HUES64 (cell line): ENCODE data around the gene TCEAL9. TPM values are rescaled to one million over a fixed set of nuclear protein-coding genes. Genes with fewer than 3 reads are reported as not detected.

Experiments
- H3K27ac ChIP-seq: 2 replicates; pipeline ENCODE4 v1.7.0; 2013; ENCODE audit warnings: low read depth, low read length, inconsistent platforms
- H3K27me3 ChIP-seq: 2 replicates; pipeline ENCODE4 v1.6.1; 2013; ENCODE audit warnings: mild to moderate bottlenecking, low read length; ENCODE audit not compliant: insufficient read depth
- H3K36me3 ChIP-seq: 2 replicates; pipeline ENCODE4 v1.6.1; 2013; ENCODE audit warnings: mild to moderate bottlenecking, low read length; ENCODE audit not compliant: insufficient read depth
- H3K4me1 ChIP-seq: 2 replicates; pipeline ENCODE4 v1.6.1; 2013; ENCODE audit warnings: mild to moderate bottlenecking, low read length, moderate library complexity; ENCODE audit not compliant: insufficient read depth
- H3K4me3 ChIP-seq: 2 replicates; pipeline ENCODE4 v1.5.1; 2013; ENCODE audit warnings: mild to moderate bottlenecking, low read length, moderate library complexity
- H3K9ac ChIP-seq: 2 replicates; pipeline ENCODE4 v1.6.1; 2013; ENCODE audit warnings: mild to moderate bottlenecking, low read depth, low read length
- H3K9me3 ChIP-seq: 2 replicates; pipeline ENCODE4 v1.6.1; 2013; ENCODE audit warnings: low read depth, low read length; ENCODE audit not compliant: insufficient read depth
- WGBS: fragments of 150-250, 120-280 bp; methylation state at CpG from one replicate; pipeline ENCODE4 v1.1.7; 2013; ENCODE audit warnings: missing lambda C conversion rate; 5-methylcytosine and 5-hydroxymethylcytosine counted together
- polyA plus RNA-seq, 2 experiments: library from polyadenylated mRNA; stranded (reverse); fragments of 50-300 nt; gene quantifications; one replicate each; pipeline ENCODE4 v1.2.3, GENCODE V29; 2013

TCEAL9 gene, protein sequence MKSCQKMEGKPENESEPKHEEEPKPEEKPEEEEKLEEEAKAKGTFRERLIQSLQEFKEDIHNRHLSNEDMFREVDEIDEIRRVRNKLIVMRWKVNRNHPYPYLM
- polyA plus RNA-seq (2013, experiment 1 of 2): 66.1 TPM
- polyA plus RNA-seq (2013, experiment 2 of 2): 99.9 TPM

DNA sequence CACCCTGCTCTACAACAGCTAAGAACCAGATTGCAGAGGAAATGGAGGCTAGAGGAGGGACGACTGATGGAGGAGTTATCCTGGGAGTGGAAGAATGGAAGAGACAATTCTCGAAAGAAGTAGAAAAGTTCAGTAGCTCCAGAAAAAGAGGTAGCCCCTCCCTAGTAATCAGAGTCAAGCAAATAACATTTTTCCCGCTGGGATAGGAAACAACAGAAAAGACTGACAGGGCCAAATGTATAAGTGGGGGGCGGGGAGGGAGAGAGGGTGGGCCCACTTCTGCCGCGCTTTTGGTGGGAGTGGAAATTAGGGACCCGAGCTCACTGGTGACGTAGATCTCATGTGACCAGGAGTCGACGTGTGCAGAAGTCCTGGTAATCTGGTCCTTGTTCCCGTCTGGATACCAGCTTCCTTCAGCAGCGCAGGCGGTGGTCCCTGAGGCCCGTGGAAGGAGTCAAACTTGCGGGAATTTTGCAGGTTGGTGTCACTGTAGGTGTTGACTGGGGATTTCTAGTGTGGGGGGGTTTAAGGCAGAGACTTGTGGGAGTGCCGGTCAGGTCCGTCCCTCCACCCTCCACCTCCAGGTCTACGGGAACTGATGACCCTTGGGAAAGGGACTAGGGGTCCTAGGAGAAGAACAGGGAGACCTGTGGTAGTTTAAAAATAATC is at the start of gene TCEAL9:
TCEAL9 (plus strand) TSS at position 377 of the 669 bp plus-strand sequence. CDS start 1,179 bp downstream, outside the sequence.
- Histone ChIP-seq H3K27ac (peak within 1 kb of the TSS; percentile 75), H3K4me3 (peak within 1 kb of the TSS; percentile 93)

GRCh38 chrX:103309860-103310554 is 46.3 kb upstream of the TCEAL9 start:
- Histone ChIP-seq H3K9me3 (no peaks in the 10 kb centered on the region), H3K4me1 (no peaks in the 10 kb centered on the region), H3K27ac (no peak overlapping the region; the same call in 1 of the 2 replicates), H3K4me3 (peak overlapping the region; percentile 85), H3K27me3 (no peaks in the 10 kb centered on the region), H3K36me3 (no peaks in the 10 kb centered on the region), H3K9ac (peak overlapping the region; percentile 76)
- WGBS: 18% methylated on average over 24 of the region's 32 CpGs

More for the DNA sequence above, at the start of gene TCEAL9:
- no peaks in the 10 kb centered on the region for H3K9me3 ChIP-seq
- WGBS: 2% methylated on average over 14 of the region's 18 CpGs
- H3K4me1 ChIP-seq: peaks cover 3% of the 10 kb centered on the region; the same call in 1 of the 2 replicates
- H3K27me3 ChIP-seq: no peaks in the 10 kb centered on the region
- H3K9ac ChIP-seq: peak within 1 kb of the TSS; percentile 79
- H3K36me3 ChIP-seq: peaks cover 9% of the 10 kb centered on the region

- Histone ChIP-seq H3K4me3 (peak within 1 kb of the TSS; percentile 85), H3K27ac (peak within 1 kb of the TSS; percentile 78; the same call in 1 of the 2 replicates), H3K4me1 (no peaks in the 10 kb centered on the region), H3K27me3 (no peaks in the 10 kb centered on the region), H3K9ac (peak within 1 kb of the TSS; percentile 76), H3K9me3 (no peaks in the 10 kb centered on the region), H3K36me3 (no peaks in the 10 kb centered on the region)
- under 1% methylated on average over 51 of the region's 52 CpGs for WGBS
These were observed 45.5 kb upstream of the TCEAL9 start, which contains the start of gene BEX2 for GRCh38 chrX:103310555-103311398. Gene BEX2, minus strand, starts transcription at chrX:103310990. Its CDS starts 1,014 bp downstream, at chrX:103309976.

GRCh38 chrX:103311399-103311780 is 44.9 kb upstream of the TCEAL9 start:
- Histone ChIP-seq H3K27me3 (no peaks in the 10 kb centered on the region), H3K27ac (no peak overlapping the region; the same call in 1 of the 2 replicates), H3K4me1 (no peaks in the 10 kb centered on the region), H3K4me3 (peak overlapping the region; percentile 85), H3K9me3 (no peaks in the 10 kb centered on the region), H3K36me3 (no peaks in the 10 kb centered on the region), H3K9ac (no peak overlapping the region)
- 91% methylated on average over 3 of the region's 3 CpGs for WGBS

DNA sequence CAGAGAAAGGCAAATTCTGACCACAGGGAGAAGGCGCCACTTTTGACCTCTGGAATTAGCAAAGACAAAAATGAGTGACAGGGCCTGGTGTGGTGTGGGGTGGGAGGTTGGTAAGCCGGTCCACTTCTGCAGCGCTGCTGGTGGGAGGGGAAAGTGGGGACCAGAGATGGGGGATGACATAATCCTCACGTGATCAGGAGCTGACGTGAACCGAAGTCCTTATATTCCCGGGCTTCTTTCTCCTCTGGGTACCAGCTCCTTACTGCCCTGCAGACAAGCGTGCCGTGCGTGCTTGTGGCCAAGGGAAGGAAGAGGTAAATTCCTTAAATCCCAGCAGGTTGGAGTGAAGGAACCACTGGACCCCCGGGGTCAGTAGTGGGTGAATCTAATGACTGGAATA is 26.3 kb upstream of the TCEAL9 start, which contains the start of gene TCEAL7:
TCEAL7 (plus strand) TSS at position 249 of the 400 bp plus-strand sequence. CDS start 1,165 bp downstream, outside the sequence.
- 24% methylated on average over 7 of the region's 11 CpGs for WGBS
- 0 out of 2 replicates have a peak within 1 kb of the TSS, but pooled peaks have one; percentile 26 for H3K27ac ChIP-seq
- H3K36me3 ChIP-seq: no peaks in the 10 kb centered on the region
- H3K9ac ChIP-seq: peak within 1 kb of the TSS; percentile 59
- no peaks in the 10 kb centered on the region for H3K27me3 ChIP-seq
- no peaks in the 10 kb centered on the region for H3K9me3 ChIP-seq
- 0 out of 2 replicates have a peak, but pooled peaks cover 7% of the 10 kb centered on the region for H3K4me1 ChIP-seq
- peak within 1 kb of the TSS; percentile 59 for H3K4me3 ChIP-seq

DNA sequence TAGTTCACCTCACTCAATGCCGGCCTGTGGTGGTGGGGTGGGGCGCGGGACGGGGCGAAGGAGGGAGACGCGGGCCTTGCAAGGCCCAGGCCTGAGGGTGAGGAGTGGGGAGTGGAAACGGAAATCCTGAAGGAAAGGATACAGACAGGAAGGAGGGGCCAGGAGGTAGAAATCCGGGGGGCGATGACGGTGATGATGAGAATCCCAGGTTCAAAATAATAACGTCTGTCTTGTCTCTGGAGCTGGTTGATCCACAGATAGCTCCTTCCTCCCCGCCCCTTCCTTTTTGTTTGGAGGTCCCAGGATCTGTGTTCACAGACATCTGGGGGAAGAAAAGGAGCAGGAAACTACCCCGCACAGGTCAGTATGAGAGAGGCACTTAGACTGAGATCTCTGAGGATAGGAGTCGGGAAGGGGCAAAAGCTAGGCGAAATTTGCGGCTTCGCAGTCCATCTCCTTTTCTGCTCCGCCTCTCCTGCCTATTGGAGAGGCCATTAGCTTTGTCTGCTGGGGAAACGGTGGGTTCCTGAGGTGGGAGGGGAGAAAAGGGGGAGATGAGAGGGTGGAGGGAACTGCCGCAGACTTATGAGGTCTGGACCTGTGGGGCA is 25.5 kb upstream of the TCEAL9 start:
- H3K27me3 ChIP-seq: no peaks in the 10 kb centered on the region
- peak overlapping the region; percentile 59 for H3K4me3 ChIP-seq
- 10% methylated on average over 21 of the region's 21 CpGs for WGBS
- H3K27ac ChIP-seq: 0 out of 2 replicates have a peak overlapping the region, but pooled peaks have one; percentile 26
- H3K9me3 ChIP-seq: no peaks in the 10 kb centered on the region
- peak overlapping the region; percentile 59 for H3K9ac ChIP-seq
- 0 out of 2 replicates have a peak, but pooled peaks cover 7% of the 10 kb centered on the region for H3K4me1 ChIP-seq
- H3K36me3 ChIP-seq: no peaks in the 10 kb centered on the region

GRCh38 chrX:103338663-103339062 is 17.6 kb upstream of the TCEAL9 start:
- no peak overlapping the region for H3K4me3 ChIP-seq
- WGBS: 88% methylated on average over 3 of the region's 3 CpGs
- no peaks in the 10 kb centered on the region for H3K9me3 ChIP-seq
- no peaks in the 10 kb centered on the region for H3K36me3 ChIP-seq
- H3K9ac ChIP-seq: no peak overlapping the region
- no peaks in the 10 kb centered on the region for H3K4me1 ChIP-seq
- no peak overlapping the region for H3K27ac ChIP-seq
- H3K27me3 ChIP-seq: no peaks in the 10 kb centered on the region

DNA sequence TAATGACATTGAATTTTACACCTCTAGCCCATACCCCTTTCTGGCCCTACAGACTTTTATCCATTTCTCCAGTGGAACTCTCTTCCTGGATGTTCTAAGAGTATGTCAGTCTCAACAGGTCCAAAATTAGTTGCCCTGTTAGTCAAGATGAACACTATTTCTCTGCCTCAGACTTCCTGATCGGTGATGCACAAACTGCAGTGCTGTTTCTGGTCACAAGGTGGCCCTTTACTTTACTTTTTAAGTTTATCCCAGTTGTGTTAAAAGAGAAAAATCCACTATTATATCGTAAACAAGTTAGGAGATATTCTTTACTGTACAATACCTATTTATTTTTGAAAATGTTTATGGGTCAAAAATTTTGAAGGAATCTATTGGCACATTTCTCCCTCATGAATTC is 13.2 kb upstream of the TCEAL9 start:
- WGBS: 27% methylated on average over 1 of the region's 2 CpGs

DNA sequence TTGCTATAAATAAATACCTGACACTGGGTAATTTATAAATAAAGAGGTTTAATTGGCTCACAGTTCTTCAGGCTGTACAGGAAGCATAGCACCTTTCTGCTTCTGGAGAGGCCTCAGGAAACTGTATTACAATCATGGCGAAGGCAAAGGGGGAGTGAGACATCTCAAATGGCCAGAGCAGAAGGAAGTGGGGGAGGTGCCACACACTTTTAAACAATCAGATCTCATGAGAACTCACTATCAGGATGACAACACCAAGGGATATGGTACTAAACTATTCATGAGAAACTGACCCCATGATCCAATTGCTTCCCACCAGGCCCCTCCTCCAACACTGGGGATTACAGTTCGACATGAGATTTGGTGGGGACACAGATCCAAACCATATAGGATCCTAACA is 11.7 kb upstream of the TCEAL9 start:
- H3K27me3 ChIP-seq: no peaks in the 10 kb centered on the region
- no peaks in the 10 kb centered on the region for H3K9me3 ChIP-seq
- no peak overlapping the region for H3K27ac ChIP-seq
- no peak overlapping the region for H3K9ac ChIP-seq
- 0 out of 2 replicates have a peak, but pooled peaks cover 3% of the 10 kb centered on the region for H3K4me1 ChIP-seq
- H3K36me3 ChIP-seq: no peaks in the 10 kb centered on the region
- H3K4me3 ChIP-seq: no peak overlapping the region
- 90% methylated on average over 1 of the region's 2 CpGs for WGBS

More for the DNA sequence above, 13.2 kb upstream of the TCEAL9 start:
- Histone ChIP-seq H3K9ac (no peak overlapping the region), H3K9me3 (no peaks in the 10 kb centered on the region), H3K4me1 (0 out of 2 replicates have a peak, but pooled peaks cover 3% of the 10 kb centered on the region), H3K27ac (no peak overlapping the region), H3K36me3 (no peaks in the 10 kb centered on the region), H3K27me3 (no peaks in the 10 kb centered on the region), H3K4me3 (no peak overlapping the region)
